Omental fat pad (tissue), 4 donors: ENCODE measurements around the gene WDR43. TPM values are rescaled to one million over a fixed set of nuclear protein-coding genes. Genes with fewer than 3 reads are reported as not detected.

Experiments used
- ATAC-seq: fragments of 150-250 bp; one replicate; pipeline ENCODE4 v1.9.1; 2016; ENCODE audit warnings: mild to moderate bottlenecking, moderate library complexity; ENCODE audit not compliant: low FRiP score
- DNase-seq: peaks from one replicate; pipeline ENCODE4 v3.0.0-alpha.2; 2019; ENCODE audit warnings: low spot score
- CTCF ChIP-seq, 3 donors: fragments of 450-650 bp; IDR thresholded peaks; one replicate each; pipeline ENCODE4 v1.5.1; 2016 to 2017; ENCODE audit warnings: antibody characterized with exemption in 3 of 3, mild to moderate bottlenecking in 3 of 3, moderate library complexity in 2 of 3
- total RNA-seq, 4 donors: library from RNA; depleted of rRNA; stranded (reverse); fragments of >200 nt; gene quantifications; one replicate each; pipeline ENCODE4 v1.1.0, GENCODE V29; 2016

Gene WDR43
- total RNA-seq, 4 donors from 2014 or later: 41.6 to 156 (median 68.3) TPM

- TF ChIP-seq CTCF (IDR thresholded peaks at IDR 0.05): peak in 1 of 3 donors; percentile 63
- no peak for DNase-seq
- peak; percentile 74 for ATAC-seq
These were observed 64.2 kb downstream of the WDR43 start for GRCh38 chr2:28958689-28959088.

GRCh38 chr2:28960401-28960800 is 65.9 kb downstream of the WDR43 start:
- DNase-seq: no peak
- no peak for ATAC-seq
- TF ChIP-seq CTCF (IDR thresholded peaks at IDR 0.05): no peak

- ATAC-seq: no peak
- DNase-seq: no peak
- TF ChIP-seq CTCF (IDR thresholded peaks at IDR 0.05): no peak
These were observed 68.0 kb downstream of the WDR43 start for GRCh38 chr2:28962505-28962904.

- TF ChIP-seq CTCF (IDR thresholded peaks at IDR 0.05): no peak
- DNase-seq (no peak), ATAC-seq (no peak)
These were observed 76.1 kb downstream of the WDR43 start for GRCh38 chr2:28970464-28971160.

- DNase-seq (no peak), ATAC-seq (no peak)
- TF ChIP-seq CTCF (IDR thresholded peaks at IDR 0.05): no peak
These were observed 78.4 kb downstream of the WDR43 start for GRCh38 chr2:28972778-28973335.

DNA sequence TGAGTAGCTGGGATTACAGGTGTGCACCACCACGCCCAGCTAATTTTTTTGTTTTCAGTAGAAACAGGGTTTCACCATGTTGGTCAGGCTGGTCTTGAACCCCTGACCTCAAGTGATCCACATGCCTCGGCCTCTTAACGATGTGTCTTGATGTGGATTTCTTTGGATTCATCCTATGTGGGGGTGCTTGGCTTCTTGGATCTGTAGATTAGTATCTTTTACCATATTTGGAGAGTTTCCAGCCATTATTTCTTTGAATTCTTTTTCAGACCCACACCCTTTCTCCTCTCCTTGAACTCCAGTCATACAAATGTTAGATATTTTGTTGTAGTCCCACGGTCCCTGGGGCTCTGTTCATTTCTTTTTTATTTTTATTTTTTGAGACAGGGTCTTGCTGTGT is 79.8 kb downstream of the WDR43 start:
- TF ChIP-seq CTCF (IDR thresholded peaks at IDR 0.05): no peak
- DNase-seq (no peak), ATAC-seq (no peak)

- DNase-seq (no peak), ATAC-seq (no peak)
- TF ChIP-seq CTCF (IDR thresholded peaks at IDR 0.05): no peak
These were observed 81.2 kb downstream of the WDR43 start for GRCh38 chr2:28975671-28976070.
